ENCODE measurements around the gene EMILIN2. TPM values are rescaled to one million over a fixed set of nuclear protein-coding genes. Genes with fewer than 3 reads are reported as not detected.

Gene EMILIN2
- total RNA-seq, 2 experiments from 2014 or later, result 17.3 to 19.4 TPM

GRCh38 chr18:2927745-2928144, 80.9 kb downstream of the EMILIN2 start:
- ChIA-PET POLR2A (interaction anchor here (1.4 to 2.6 kb wide), 2 partner anchors 12 to 20 kb away, joined by 4 to 7 read pairs; no protein-coding TSS in a partner anchor), CTCF (interaction anchor here (0.8 to 4.0 kb wide), 5 partner anchors 9 to 202 kb away, joined by 3 to 20 read pairs (median 5); no protein-coding TSS in a partner anchor)
- intact Hi-C loops (cut with micrococcal nuclease), result no loop called here
- H3K4me3 Mint-ChIP-seq, result no peak overlapping the region
- H3K9me3 Mint-ChIP-seq, result no peaks in the 10 kb centered on the region
- H3K36me3 Mint-ChIP-seq (ENCODE audit: low read depth), result peaks cover 76% of the 10 kb centered on the region
- DNase-seq, result no peak
- TF ChIP-seq CTCF (IDR thresholded peaks at IDR 0.05), result no peak
- no peaks in the 10 kb centered on the region for H3K27me3 Mint-ChIP-seq
- H3K4me1 Mint-ChIP-seq (ENCODE audit: low read depth), result peaks cover 6% of the 10 kb centered on the region
- no peak for ATAC-seq
- peak overlapping the region; percentile 12 for H3K27ac Mint-ChIP-seq

GRCh38 chr18:2932247-2933181, 85.7 kb downstream of the EMILIN2 start:
- Mint-ChIP-seq H3K4me1 (ENCODE audit: low read depth) (peaks cover 43% of the 10 kb centered on the region), H3K36me3 (ENCODE audit: low read depth) (peaks cover 70% of the 10 kb centered on the region), H3K4me3 (no peak overlapping the region), H3K9me3 (no peaks in the 10 kb centered on the region), H3K27me3 (no peaks in the 10 kb centered on the region), H3K27ac (peak overlapping the region; percentile 79)
- ChIA-PET CTCF (interaction anchor here (0.6 to 4.6 kb wide), 33 partner anchors 9 to 313 kb away, joined by 3 to 77 read pairs (median 4); no protein-coding TSS in a partner anchor), POLR2A (interaction anchor here (0.7 to 1.0 kb wide), 3 partner anchors 18 to 50 kb away, joined by 3 to 5 read pairs (median 3); no protein-coding TSS in a partner anchor)
- peak; percentile 71 for ATAC-seq
- intact Hi-C loops (cut with micrococcal nuclease), result loop anchor here (2.0 to 10.0 kb wide), 2 partner anchors 52 to 222 kb away; no protein-coding TSS in a partner anchor
- peak; percentile 56 for DNase-seq
- peak; percentile 88 for TF ChIP-seq CTCF (IDR thresholded peaks at IDR 0.05)

- Mint-ChIP-seq H3K27me3 (no peaks in the 10 kb centered on the region), H3K9me3 (no peaks in the 10 kb centered on the region), H3K27ac (peak overlapping the region; percentile 79), H3K4me1 (ENCODE audit: low read depth) (peaks cover 43% of the 10 kb centered on the region), H3K36me3 (ENCODE audit: low read depth) (peaks cover 71% of the 10 kb centered on the region), H3K4me3 (no peak overlapping the region)
- no peak for TF ChIP-seq CTCF (IDR thresholded peaks at IDR 0.05)
- POLR2A ChIA-PET, result interaction anchor here (1.5 kb wide), 1 partner anchor 61 kb away, joined by 4 read pairs; no protein-coding TSS in a partner anchor
- no peak for DNase-seq
- intact Hi-C loops (cut with micrococcal nuclease), result loop anchor here (2.0 to 10.0 kb wide), 2 partner anchors 51 to 221 kb away; no protein-coding TSS in a partner anchor
- CTCF ChIA-PET, result interaction anchor here (1.2 to 4.6 kb wide), 12 partner anchors 14 to 218 kb away, joined by 3 to 77 read pairs (median 8); no protein-coding TSS in a partner anchor
- ATAC-seq, result no peak
Measured at GRCh38 chr18:2933995-2934394, 87.2 kb downstream of the EMILIN2 start.

- ATAC-seq (peak; percentile 59), DNase-seq (no peak)
- no peak for TF ChIP-seq CTCF (IDR thresholded peaks at IDR 0.05)
- Mint-ChIP-seq H3K27ac (peak overlapping the region; percentile 84), H3K27me3 (no peaks in the 10 kb centered on the region), H3K9me3 (no peaks in the 10 kb centered on the region), H3K36me3 (ENCODE audit: low read depth) (peaks cover 62% of the 10 kb centered on the region), H3K4me1 (ENCODE audit: low read depth) (peaks cover 52% of the 10 kb centered on the region), H3K4me3 (no peak overlapping the region)
- intact Hi-C loops (cut with micrococcal nuclease), result loop anchor here (10.0 kb wide), 1 partner anchor 219 kb away; no protein-coding TSS in a partner anchor
- ChIA-PET CTCF (interaction anchor here (0.8 to 4.5 kb wide), 5 partner anchors 22 to 194 kb away, joined by 3 to 77 read pairs (median 14); no protein-coding TSS in a partner anchor), POLR2A (no interaction called here)
Measured at GRCh38 chr18:2935438-2936192, 88.8 kb downstream of the EMILIN2 start.
